GM12878 (cell line): ENCODE data around the gene DNAAF2. TPM values are rescaled to one million over a fixed set of nuclear protein-coding genes. Genes with fewer than 3 reads are reported as not detected.

Experiments
- ATAC-seq: fragments of 200-7000 bp; cut with Tn5 transposase; 3 replicates; pipeline ENCODE4 v1.9.1; 2020; ENCODE audit warnings: mild to moderate bottlenecking, moderate library complexity
- BruUV-seq: library from RNA; stranded (reverse); fragments of 400-500 nt; replicated peaks from 2 replicates; lab custom pipeline; 2021; lab: Mats Ljungman, UMichigan
- CTCF ChIA-PET: fragments of 300-600 bp; sonication (Branson Sonifier 250); formaldehyde crosslinking; extraction: SDS; loops from one replicate; lab custom pipeline; 2021; ENCODE audit warnings: inconsistent platforms; lab: Yijun Ruan, JAX
- POLR2A ChIA-PET: fragments of 350-600 bp; formaldehyde crosslinking; extraction: SDS; loops from one replicate; lab custom pipeline; 2021; ENCODE audit warnings: inconsistent platforms; lab: Charles Lee
- RAD21 ChIA-PET: fragments of 300-600 bp; sonication (Branson Sonifier 250); formaldehyde crosslinking; loops from one replicate; lab custom pipeline; 2023; ENCODE audit warnings: antibody characterized with exemption; ENCODE audit not compliant: unreplicated experiment; lab: Charles Lee
- SMC1A ChIA-PET: fragments of 300-600 bp; sonication (Branson Sonifier 250); formaldehyde crosslinking; loops from one replicate; lab custom pipeline; 2023; ENCODE audit not compliant: unreplicated experiment, uncharacterized antibody; lab: Charles Lee
- DNase-seq: peaks from one replicate; pipeline ENCODE4 v3.0.0-alpha.2; 2011; ENCODE audit warnings: low read depth, low spot score
- FAIRE-seq: peaks from 3 replicates; lab custom pipeline; 2011; peaks lifted over from hg19 to GRCh38; lab: Jason Lieb, UNC
- H2AFZ ChIP-seq: 2 replicates; pipeline ENCODE4 v1.6.0; 2011; ENCODE audit warnings: low read depth, low read length, control low read depth; ENCODE audit not compliant: control insufficient read depth
- H3K27ac ChIP-seq: 2 replicates; pipeline ENCODE4 v1.5.1; 2011; ENCODE audit warnings: control low read depth; ENCODE audit not compliant: control insufficient read depth, insufficient read depth
- H3K27me3 ChIP-seq, 2 experiments: replicated peaks in 1 of 2; 2 replicates each; pipeline versions ENCODE4 v1.6.0 to v1.6.1; 2011; ENCODE audit warnings: low read length in 1 of 2; ENCODE audit not compliant: control insufficient read depth in 2 of 2, insufficient read depth in 2 of 2
- H3K36me3 ChIP-seq, 2 experiments: 2 replicates each; pipeline ENCODE4 v1.5.1; 2011; ENCODE audit warnings: low read length in 1 of 2; ENCODE audit not compliant: control insufficient read depth in 2 of 2, insufficient read depth in 2 of 2
- H3K4me1 ChIP-seq: 2 replicates; pipeline ENCODE4 v1.6.1; 2011; ENCODE audit warnings: mild to moderate bottlenecking, low read length, moderate library complexity, mixed read lengths; ENCODE audit not compliant: control insufficient read depth, insufficient read depth
- H3K4me2 ChIP-seq: 2 replicates; pipeline ENCODE4 v1.6.0; 2011; ENCODE audit warnings: control low read depth; ENCODE audit not compliant: control insufficient read depth, insufficient read depth
- H3K4me3 ChIP-seq: fragments of 200-600 bp; sonication (generic); 2 replicates; pipeline ENCODE4 v1.5.1; 2016
- H3K79me2 ChIP-seq: 2 replicates; pipeline ENCODE4 v1.6.0; 2011; ENCODE audit warnings: low read length; ENCODE audit not compliant: control insufficient read depth, insufficient read depth
- H3K9ac ChIP-seq: 2 replicates; pipeline ENCODE4 v1.8.0; 2011; ENCODE audit warnings: low read length, control low read depth, mixed read lengths; ENCODE audit not compliant: control insufficient read depth, insufficient read depth
- H3K9me3 ChIP-seq: replicated peaks from 3 replicates; pipeline ENCODE4 v1.5.1; 2011; ENCODE audit warnings: mild to moderate bottlenecking, low read length; ENCODE audit not compliant: control insufficient read depth, insufficient read depth
- H4K20me1 ChIP-seq: 2 replicates; pipeline ENCODE4 v1.6.0; 2011; ENCODE audit not compliant: control insufficient read depth, insufficient read depth
- CBX3 ChIP-seq: fragments of 200-600 bp; sonication (generic); IDR thresholded peaks from 2 replicates; pipeline ENCODE4 v1.6.1; 2016; ENCODE audit warnings: low read depth, borderline replicate concordance
- FOS ChIP-seq: IDR thresholded peaks from 3 replicates; pipeline ENCODE4 v1.6.1; 2011; ENCODE audit warnings: borderline replicate concordance; ENCODE audit not compliant: insufficient read length; ENCODE audit errors: extremely low read depth
- SMAD5 ChIP-seq: IDR thresholded peaks from 2 replicates; pipeline ENCODE4 v1.6.1; 2016; ENCODE audit warnings: antibody characterized with exemption, low read depth
- ZBTB11 ChIP-seq: fragments of 450-650 bp; formaldehyde crosslinking; IDR thresholded peaks from 2 replicates; pipeline ENCODE4 v1.5.0; 2022; ENCODE audit warnings: mild to moderate bottlenecking, missing genetic modification characterization
- WGBS: methylation state at CpG from one replicate; pipeline ENCODE4 v1.1.6; 2016; ENCODE audit warnings: low lambda C conversion rate; ENCODE audit not compliant: insufficient replicate concordance, insufficient coverage; ENCODE audit errors: missing lambda C conversion rate; 5-methylcytosine and 5-hydroxymethylcytosine counted together
- in situ Hi-C: fragments of 300-500 bp; cut with MboI; formaldehyde crosslinking; loops from 9 replicates; pipeline ENCODE4 v1.14.3; 2018; ENCODE audit warnings: mixed read lengths
- intact Hi-C: fragments of 100-400 bp; cut with micrococcal nuclease; formaldehyde crosslinking; loops from one replicate; pipeline ENCODE4 v1.14.2; 2022; ENCODE audit not compliant: unreplicated experiment
- polyA plus RNA-seq, 11 experiments: library from polyadenylated mRNA; depleted of rRNA in 4 of 11; unstranded in 6 of 11; stranded (reverse) in 5 of 11; fragments of >200 nt; fragmentation: Nextera tagmentation in 4 of 11; fragmentation: Illumina TruSeq in 1 of 11; extraction: Ambion mirVana in 4 of 11; extraction: Trizol in 1 of 11; gene quantifications; 1 replicate in 1 of 11; 2 replicates in 10 of 11; pipeline versions ENCODE4 v1.2.1 to v1.2.3, GENCODE V29; 2011 to 2016; ENCODE audit warnings: inconsistent platforms in 2 of 11, missing spikeins in 2 of 11, low read depth in 1 of 11
- total RNA-seq, 4 experiments: library from RNA; depleted of rRNA in 3 of 4; stranded (reverse); fragments of >200 nt in 3 of 4; fragmentation: Illumina TruSeq in 1 of 4; extraction: Trizol in 1 of 4; gene quantifications; 2 replicates each; pipeline versions ENCODE4 v1.2.1 to v1.2.3, GENCODE V29; 2013 to 2021
- TF ChIP-seq, protein P1 (sequence below): IDR thresholded peaks from 2 replicates; pipeline ENCODE4 v1.6.1; 2011; ENCODE audit warnings: low read depth, low read length, improper control_type of control experiment, borderline replicate concordance
- TF ChIP-seq, protein P2 (sequence below): IDR thresholded peaks from 2 replicates; pipeline ENCODE4 v1.6.1; 2012; ENCODE audit warnings: low read depth, low read length, improper control_type of control experiment

DNAAF2 gene
- total and polyA plus RNA-seq, 10 of the 15 experiments (the other 5 are each of a cell fraction or from before 2014, with no cell fraction given), result 5.7 to 24.7 (median 10.8) TPM

- H3K36me3 ChIP-seq, result peaks cover 1 to 2% of the 10 kb centered on the region in 2 experiments; a peak in 1 of 4 replicates
- in situ Hi-C loops (no loop called here), intact Hi-C loops (no loop called here)
- no peak overlapping the region for H3K4me3 ChIP-seq
- CTCF ChIA-PET, result interaction anchor here (0.9 kb wide), 1 partner anchor 116 kb away, joined by 3 read pairs; no protein-coding TSS in a partner anchor
- no peaks in the 10 kb centered on the region for H4K20me1 ChIP-seq
- no peaks in the 10 kb centered on the region for H3K4me1 ChIP-seq
- POLR2A ChIA-PET, result no interaction called here
- RAD21 ChIA-PET, result no interaction called here
- DNase-seq, result no peak
- 95% methylated on average over 3 of the region's 3 CpGs for WGBS
- ATAC-seq, result no peak
- H3K27ac ChIP-seq, result no peak overlapping the region
- no peaks in the 10 kb centered on the region for H3K79me2 ChIP-seq
- H3K4me2 ChIP-seq, result no peak overlapping the region
- SMC1A ChIA-PET, result interaction anchor here (1.4 kb wide), 1 partner anchor 16 kb away, joined by 3 read pairs; no protein-coding TSS in a partner anchor
- no peak overlapping the region for H2AFZ ChIP-seq
- FAIRE-seq, result no peak
- no TSS peak for BruUV-seq
- H3K27me3 ChIP-seq, result no peaks in the 10 kb centered on the region
- H3K9ac ChIP-seq, result no peak overlapping the region
- no peaks in the 10 kb centered on the region for H3K9me3 ChIP-seq
- TF ChIP-seq FOS (no peak), SMAD5 (no peak), ZBTB11 (CRISPR knock-in tag) (no peak), CBX3 (no peak)
- TF ChIP-seq, protein P1, sequence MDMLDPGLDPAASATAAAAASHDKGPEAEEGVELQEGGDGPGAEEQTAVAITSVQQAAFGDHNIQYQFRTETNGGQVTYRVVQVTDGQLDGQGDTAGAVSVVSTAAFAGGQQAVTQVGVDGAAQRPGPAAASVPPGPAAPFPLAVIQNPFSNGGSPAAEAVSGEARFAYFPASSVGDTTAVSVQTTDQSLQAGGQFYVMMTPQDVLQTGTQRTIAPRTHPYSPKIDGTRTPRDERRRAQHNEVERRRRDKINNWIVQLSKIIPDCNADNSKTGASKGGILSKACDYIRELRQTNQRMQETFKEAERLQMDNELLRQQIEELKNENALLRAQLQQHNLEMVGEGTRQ, result no peak
- TF ChIP-seq, protein P2, sequence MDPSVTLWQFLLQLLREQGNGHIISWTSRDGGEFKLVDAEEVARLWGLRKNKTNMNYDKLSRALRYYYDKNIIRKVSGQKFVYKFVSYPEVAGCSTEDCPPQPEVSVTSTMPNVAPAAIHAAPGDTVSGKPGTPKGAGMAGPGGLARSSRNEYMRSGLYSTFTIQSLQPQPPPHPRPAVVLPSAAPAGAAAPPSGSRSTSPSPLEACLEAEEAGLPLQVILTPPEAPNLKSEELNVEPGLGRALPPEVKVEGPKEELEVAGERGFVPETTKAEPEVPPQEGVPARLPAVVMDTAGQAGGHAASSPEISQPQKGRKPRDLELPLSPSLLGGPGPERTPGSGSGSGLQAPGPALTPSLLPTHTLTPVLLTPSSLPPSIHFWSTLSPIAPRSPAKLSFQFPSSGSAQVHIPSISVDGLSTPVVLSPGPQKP, result no peak
Measured at GRCh38 chr14:49654511-49654910, 19.5 kb upstream of the DNAAF2 start.
